GM12872 (cell line): Measurements from ENCODE around the gene YIPF1.

Experiments
- CTCF ChIP-seq: IDR thresholded peaks from 3 replicates; pipeline ENCODE4 v1.5.1; 2011; ENCODE audit warnings: low read depth, mild to moderate bottlenecking, low read length, moderate library complexity; ENCODE audit not compliant: insufficient read depth

The YIPF1 gene

GRCh38 chr1:53894644-53895043 is 5.0 kb upstream of the YIPF1 start:
- no peak for TF ChIP-seq CTCF

GRCh38 chr1:53893999-53894636 is 4.5 kb upstream of the YIPF1 start, which contains the start of gene DIO1:
DIO1 (plus strand) TSS chr1:53894187; CDS start chr1:53894211, 24 bp downstream.
- no peak for TF ChIP-seq CTCF

- TF ChIP-seq CTCF: no peak
Measured at GRCh38 chr1:53892911-53893310, 3.3 kb upstream of the YIPF1 start.

GRCh38 chr1:53891678-53892077 is 2.1 kb upstream of the YIPF1 start:
- TF ChIP-seq CTCF: no peak

GRCh38 chr1:53891018-53891417 is 1.4 kb upstream of the YIPF1 start:
- no peak for TF ChIP-seq CTCF

GRCh38 chr1:53890522-53890941 is 935 bp upstream of the YIPF1 start:
- TF ChIP-seq CTCF: no peak

GRCh38 chr1:53888681-53889080 is 916 bp downstream of the YIPF1 start:
- TF ChIP-seq CTCF: no peak
